G401 (cell line): Measurements from ENCODE around the gene TMEM151B. TPM values are rescaled to one million over a fixed set of nuclear protein-coding genes. Genes with fewer than 3 reads are reported as not detected.
A peak's percentile ranks its signal among the peaks of the same experiment; 100 is the strongest.

Experiments used
- DNase-seq: peaks from one replicate; pipeline ENCODE4 v3.0.0-alpha.2; 2015; ENCODE audit warnings: low spot score
- in situ Hi-C: cut with HindIII; loops from 2 replicates; pipeline ENCODE4 v1.10.0; 2016; ENCODE audit warnings: low sequenced_read_pairs, mixed read lengths
- total RNA-seq: library from RNA; depleted of rRNA; stranded (reverse); fragments of >200 nt; shearing (Covaris generic); gene quantifications from 2 replicates; pipeline ENCODE4 v1.2.3, GENCODE V29; 2014

The TMEM151B gene
- total RNA-seq, 1 experiment from 2014 or later: 14.6 TPM

- peak; percentile 56 for DNase-seq
- in situ Hi-C loops: no loop called here
These were observed 22.6 kb upstream of the TMEM151B start for GRCh38 chr6:44247338-44248302.

- in situ Hi-C loops: no loop called here
- DNase-seq: no peak
These were observed 21.7 kb upstream of the TMEM151B start for GRCh38 chr6:44248579-44248978.

DNA sequence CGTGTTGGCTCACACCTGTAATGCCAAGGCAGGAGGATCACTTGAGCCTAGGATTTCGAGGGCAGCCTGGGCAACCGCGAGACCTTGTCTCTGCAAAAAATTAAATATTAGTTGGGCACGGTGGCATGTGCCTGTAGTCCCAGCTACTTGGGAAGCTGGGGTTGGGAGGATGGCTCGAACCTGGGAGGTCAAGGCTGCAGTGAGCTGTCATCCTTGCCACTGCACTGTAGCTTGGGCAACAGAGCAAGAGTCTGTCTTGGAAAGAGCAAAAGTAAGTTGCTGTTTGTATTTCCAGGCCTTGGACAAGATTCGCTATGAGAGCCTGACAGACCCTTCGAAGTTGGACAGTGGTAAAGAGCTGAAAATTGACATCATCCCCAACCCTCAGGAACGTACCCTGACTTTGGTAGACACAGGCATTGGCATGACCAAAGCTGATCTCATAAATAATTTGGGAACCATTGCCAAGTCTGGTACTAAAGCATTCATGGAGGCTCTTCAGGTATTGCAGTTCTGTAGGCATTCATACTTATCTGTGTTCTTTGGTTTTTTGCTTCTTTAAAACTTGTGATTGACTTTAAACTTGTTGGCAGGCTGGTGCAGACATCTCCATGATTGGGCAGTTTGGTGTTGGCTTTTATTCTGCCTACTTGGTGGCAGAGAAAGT is 21.0 kb upstream of the TMEM151B start:
- DNase-seq: no peak
- in situ Hi-C loops: no loop called here

DNA sequence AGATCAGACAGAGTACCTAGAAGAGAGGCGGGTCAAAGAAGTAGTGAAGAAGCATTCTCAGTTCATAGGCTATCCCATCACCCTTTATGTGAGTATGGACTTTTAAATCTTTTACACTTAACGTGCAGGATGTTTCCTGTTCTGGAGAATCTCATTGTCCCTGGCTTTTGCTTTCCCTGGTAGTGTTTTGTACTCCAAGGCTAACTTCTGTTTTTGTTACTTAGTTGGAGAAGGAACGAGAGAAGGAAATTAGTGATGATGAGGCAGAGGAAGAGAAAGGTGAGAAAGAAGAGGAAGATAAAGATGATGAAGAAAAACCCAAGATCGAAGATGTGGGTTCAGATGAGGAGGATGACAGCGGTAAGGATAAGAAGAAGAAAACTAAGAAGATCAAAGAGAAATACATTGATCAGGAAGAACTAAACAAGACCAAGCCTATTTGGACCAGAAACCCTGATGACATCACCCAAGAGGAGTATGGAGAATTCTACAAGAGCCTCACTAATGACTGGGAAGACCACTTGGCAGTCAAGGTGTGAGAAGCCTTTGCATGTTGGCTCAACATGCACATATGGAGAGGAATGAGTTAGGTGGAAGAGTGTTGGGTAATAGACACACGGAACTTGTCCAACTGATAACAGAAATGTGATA is 20.1 kb upstream of the TMEM151B start:
- DNase-seq: no peak
- in situ Hi-C loops: loop anchor here (10.0 kb wide), 1 partner anchor 155 kb away; no protein-coding TSS in a partner anchor

- no peak for DNase-seq
- in situ Hi-C loops: loop anchor here (10.0 kb wide), 1 partner anchor 156 kb away; no protein-coding TSS in a partner anchor
These were observed 19.5 kb upstream of the TMEM151B start for GRCh38 chr6:44250718-44251123.

- in situ Hi-C loops: loop anchor here (10.0 kb wide), 1 partner anchor 157 kb away; no protein-coding TSS in a partner anchor
- no peak for DNase-seq
These were observed 18.4 kb upstream of the TMEM151B start for GRCh38 chr6:44251576-44252524.

DNA sequence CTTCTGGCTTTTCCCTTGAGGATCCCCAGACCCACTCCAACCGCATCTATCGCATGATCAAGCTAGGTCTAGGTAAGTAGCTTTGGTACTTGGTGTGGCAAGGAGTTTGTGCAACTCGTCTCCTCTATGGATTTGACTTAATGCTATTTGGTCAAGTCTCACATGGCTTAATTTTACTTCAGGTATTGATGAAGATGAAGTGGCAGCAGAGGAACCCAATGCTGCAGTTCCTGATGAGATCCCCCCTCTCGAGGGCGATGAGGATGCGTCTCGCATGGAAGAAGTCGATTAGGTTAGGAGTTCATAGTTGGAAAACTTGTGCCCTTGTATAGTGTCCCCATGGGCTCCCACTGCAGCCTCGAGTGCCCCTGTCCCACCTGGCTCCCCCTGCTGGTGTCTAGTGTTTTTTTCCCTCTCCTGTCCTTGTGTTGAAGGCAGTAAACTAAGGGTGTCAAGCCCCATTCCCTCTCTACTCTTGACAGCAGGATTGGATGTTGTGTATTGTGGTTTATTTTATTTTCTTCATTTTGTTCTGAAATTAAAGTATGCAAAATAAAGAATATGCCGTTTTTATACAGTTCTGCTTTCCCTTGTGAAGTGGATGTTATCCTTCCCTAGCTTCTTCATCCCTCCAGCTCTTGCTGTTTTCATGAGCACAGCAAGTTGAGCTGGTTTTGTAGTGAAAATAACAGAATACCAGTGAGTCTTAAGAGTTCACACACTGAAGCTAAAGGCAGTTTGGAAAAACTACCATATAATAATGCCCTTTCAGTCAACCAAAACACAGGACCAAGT is 16.7 kb upstream of the TMEM151B start:
- DNase-seq: peak; percentile 43
- in situ Hi-C loops: loop anchor here (10.0 kb wide), 1 partner anchor 159 kb away; no protein-coding TSS in a partner anchor

- in situ Hi-C loops: loop anchor here (5.0 to 10.0 kb wide), 2 partner anchors 83 to 160 kb away; no protein-coding TSS in a partner anchor
- no peak for DNase-seq
These were observed 15.8 kb upstream of the TMEM151B start for GRCh38 chr6:44254191-44255104.

DNA sequence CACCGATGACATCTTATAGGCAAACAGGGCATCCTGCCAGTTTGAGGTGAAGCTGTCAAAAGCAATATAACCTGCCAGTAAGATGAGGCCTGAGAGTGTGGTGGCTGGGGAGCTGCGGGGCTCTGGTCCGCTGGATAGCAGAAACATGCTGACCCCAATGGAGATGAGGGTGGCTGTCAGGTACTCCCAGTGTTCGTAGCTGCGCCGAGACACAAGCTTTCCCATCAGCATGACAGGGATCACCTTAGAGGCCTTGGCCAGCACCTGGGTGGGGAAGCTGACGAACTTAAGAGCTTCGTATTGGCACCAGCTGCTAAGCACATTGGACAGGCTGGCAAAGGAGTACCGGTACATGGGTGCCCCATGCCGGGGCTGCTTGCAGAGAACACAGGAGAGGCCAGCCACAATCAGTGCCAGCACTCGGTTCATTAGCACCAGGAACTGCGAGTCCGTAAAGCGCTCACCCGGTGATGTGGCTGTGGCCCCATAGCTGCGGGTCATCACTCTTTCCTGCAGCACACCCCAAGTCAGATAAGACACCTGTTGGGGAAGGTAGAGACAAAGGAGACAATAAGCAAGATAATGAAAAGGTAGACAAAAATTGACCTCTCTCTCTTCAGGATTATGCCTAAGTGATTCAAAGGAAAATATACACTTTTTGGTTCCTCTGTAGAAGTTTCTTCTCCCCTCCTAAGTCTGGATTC is 15.0 kb upstream of the TMEM151B start:
- in situ Hi-C loops: loop anchor here (5.0 to 10.0 kb wide), 2 partner anchors 82 to 160 kb away; no protein-coding TSS in a partner anchor
- peak; percentile 37 for DNase-seq

DNA sequence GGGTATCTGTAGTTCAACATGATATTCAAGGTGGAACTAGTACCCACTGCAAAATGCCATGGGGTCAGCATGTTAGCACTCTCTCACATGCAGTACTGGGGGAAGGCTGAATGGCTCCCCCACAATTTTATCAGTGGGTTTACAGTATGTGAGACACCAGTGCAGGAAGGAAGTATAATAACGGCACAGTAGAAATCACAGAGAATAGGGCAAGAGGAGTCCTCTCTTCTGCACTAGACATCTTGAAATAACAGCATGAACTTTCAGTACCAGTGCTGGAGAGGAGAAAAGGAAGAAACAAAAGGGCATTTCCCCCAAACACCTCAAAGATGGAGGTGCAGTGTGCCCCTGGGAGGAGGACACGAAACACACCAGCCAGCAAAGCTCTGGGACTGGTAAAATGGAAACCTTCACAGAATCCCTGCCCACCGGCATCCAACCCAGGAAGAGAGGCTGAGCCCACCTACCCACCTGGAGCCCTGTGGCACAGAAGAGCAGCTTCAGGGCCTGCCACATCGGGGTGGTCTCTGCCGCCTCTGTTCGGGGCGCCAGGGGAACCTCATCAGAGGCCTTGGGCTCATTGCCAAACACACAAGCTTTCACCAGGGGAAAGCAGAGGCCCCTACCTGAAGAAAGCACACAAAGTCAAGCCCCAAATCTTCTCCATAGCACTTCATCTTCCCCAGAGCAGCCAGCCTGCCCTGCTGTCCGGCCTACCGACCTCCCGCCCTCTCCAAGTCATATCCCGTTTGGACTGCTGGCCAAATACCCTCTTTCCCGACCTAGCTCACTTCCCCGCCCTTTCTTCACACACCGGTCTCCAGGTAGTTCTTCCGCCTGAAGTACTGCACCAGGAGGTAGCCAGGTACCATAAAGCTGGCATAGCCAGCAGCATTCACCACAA is 14.1 kb upstream of the TMEM151B start:
- DNase-seq: peak; percentile 47
- in situ Hi-C loops: loop anchor here (5.0 to 10.0 kb wide), 2 partner anchors 81 to 161 kb away; no protein-coding TSS in a partner anchor

GRCh38 chr6:44256775-44257024 is 13.6 kb upstream of the TMEM151B start:
- in situ Hi-C loops: loop anchor here (5.0 to 10.0 kb wide), 2 partner anchors 81 to 162 kb away; no protein-coding TSS in a partner anchor
- no peak for DNase-seq

DNA sequence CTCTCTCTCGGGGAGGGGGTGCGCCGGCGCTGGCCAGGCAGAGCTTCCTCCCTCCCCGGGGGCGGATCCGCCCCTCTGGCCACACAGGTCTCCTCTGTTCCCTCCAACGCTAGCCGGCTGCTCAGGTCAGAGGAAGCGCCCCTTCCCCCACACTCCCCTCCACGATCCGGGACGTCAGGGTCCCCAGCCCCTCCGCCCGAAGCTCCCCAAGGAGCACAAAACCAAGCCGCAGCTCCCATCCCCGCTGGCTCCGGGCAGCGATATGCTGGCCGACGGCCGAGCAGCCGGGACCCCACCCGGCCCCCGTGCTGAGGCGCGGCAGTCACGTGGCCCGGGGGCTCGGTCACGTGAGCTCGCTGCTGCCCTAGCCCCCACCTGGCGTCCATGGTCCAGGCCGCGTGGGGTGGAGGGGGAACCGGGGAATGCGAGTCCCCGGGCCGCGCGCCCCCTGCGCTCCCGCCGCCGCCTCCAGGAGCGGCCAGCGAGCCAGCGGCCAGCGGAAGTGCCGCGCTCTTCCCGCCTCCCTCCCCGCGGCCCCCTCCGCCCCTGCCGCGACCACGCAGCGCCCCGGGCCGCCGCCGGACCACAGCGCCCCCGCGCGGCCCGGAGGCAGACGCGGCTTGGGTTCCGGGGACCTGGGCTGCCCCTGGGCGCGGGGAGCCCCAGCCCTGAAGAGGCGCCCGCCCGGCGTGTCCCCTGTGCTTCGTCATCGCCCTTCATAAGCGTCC is 13.1 kb upstream of the TMEM151B start, which contains the start of gene SLC35B2:
TSS of gene SLC35B2 (minus strand) at position 504 of the 728 bp plus-strand sequence. CDS start at position 386, 118 bp downstream.
- in situ Hi-C loops: loop anchor here (5.0 to 10.0 kb wide), 2 partner anchors 80 to 162 kb away; no protein-coding TSS in a partner anchor
- DNase-seq: peak; percentile 69

DNA sequence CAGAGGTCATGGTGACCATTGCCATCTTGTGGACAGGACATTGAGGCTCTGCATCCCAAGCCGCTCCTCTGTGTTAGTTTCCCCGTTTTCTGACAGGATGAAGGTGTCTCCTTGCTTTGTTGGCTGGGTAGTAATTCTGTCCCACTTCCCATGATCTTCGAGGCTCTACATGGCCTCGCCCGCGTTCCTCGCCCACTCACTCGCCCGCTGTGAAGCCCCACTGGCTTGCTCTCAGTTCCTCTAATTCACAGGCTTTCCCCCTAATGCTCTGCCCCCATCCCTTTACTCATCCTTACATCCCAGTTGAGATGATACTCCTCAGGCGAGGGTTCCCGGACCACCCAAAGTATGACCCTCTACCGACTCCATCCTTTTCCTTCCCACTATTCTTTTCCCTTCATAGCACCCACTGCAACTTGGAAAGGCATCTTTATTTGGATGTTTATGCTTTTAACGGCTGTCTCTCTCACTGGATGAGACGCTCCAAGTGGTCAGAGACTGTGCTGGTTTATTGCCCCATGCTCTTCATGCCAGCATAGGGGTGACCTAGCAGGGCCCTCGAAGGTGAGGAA is 12.4 kb upstream of the TMEM151B start:
- in situ Hi-C loops: loop anchor here (5.0 to 10.0 kb wide), 2 partner anchors 79 to 163 kb away; no protein-coding TSS in a partner anchor
- DNase-seq: no peak
